GM12891 (cell line): ENCODE results near the gene GRIA3.
"Not testable (repeated sequence)": the region's sequence is repeated elsewhere in the genome, so short reads cannot be mapped to it uniquely, and the experiment has no call there.

ENCODE experiments used
- DNase-seq: peaks from one replicate; pipeline ENCODE4 v3.0.0; 2011; ENCODE audit warnings: low spot score; ENCODE audit not compliant: insufficient read length
- FAIRE-seq: peaks from 2 replicates; lab custom pipeline; 2011; peaks lifted over from hg19 to GRCh38; lab: Jason Lieb, UNC
- PAX5 ChIP-seq: IDR thresholded peaks from 2 replicates; pipeline ENCODE4 v1.6.1; 2011; ENCODE audit warnings: low read length, moderate library complexity, mild to moderate bottlenecking; ENCODE audit not compliant: insufficient read depth, severe bottlenecking
- POLR2A ChIP-seq: IDR thresholded peaks from 2 replicates; pipeline ENCODE4 v1.6.1; 2011; ENCODE audit warnings: low read depth, low read length, control low read depth
- POLR2AphosphoS5 ChIP-seq: IDR thresholded peaks from 2 replicates; pipeline ENCODE4 v1.6.1; 2011; ENCODE audit warnings: low read depth, low read length, control low read depth
- POU2F2 ChIP-seq: IDR thresholded peaks from 2 replicates; pipeline ENCODE4 v1.6.1; 2011; ENCODE audit warnings: low read depth, mild to moderate bottlenecking, control low read depth, low read length, moderate library complexity
- SPI1 ChIP-seq: IDR thresholded peaks from 2 replicates; pipeline ENCODE4 v1.6.1; 2011; ENCODE audit warnings: low read depth, low read length, control low read depth
- TAF1 ChIP-seq: IDR thresholded peaks from 2 replicates; pipeline ENCODE4 v1.6.1; 2011; ENCODE audit warnings: low read depth, low read length, control low read depth

The GRIA3 gene

DNA sequence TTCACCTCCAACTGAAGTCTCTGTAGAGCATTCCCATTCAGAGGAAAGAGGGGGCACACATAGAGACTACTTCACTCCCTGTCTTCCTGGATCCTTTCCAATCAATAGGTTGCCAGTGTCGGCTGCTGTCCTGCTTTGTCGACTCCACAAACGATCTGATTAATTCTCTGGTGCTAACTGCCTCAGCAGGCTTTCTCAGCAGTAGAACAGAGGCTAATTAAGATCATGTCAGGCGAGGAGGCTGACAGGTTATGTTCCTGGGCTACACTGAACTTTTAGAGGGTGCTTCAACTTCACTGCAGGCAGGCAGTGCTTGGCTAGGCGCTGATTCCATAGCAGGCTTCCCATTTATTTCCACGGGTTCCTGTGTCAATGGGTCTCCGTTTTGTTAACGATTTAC lies 79.2 kb downstream of the GRIA3 start:
- TF ChIP-seq TAF1 (no peak), POLR2AphosphoS5 (no peak), POU2F2 (no peak), SPI1 (no peak), PAX5 (no peak), POLR2A (no peak)
- peak; percentile 58 for FAIRE-seq
- no peak for DNase-seq

GRCh38 chrX:123263747-123264146 lies 79.7 kb downstream of the GRIA3 start:
- DNase-seq, result no peak
- TF ChIP-seq TAF1, result no peak
- TF ChIP-seq SPI1, result no peak
- TF ChIP-seq PAX5, result no peak
- TF ChIP-seq POU2F2, result no peak
- TF ChIP-seq POLR2AphosphoS5, result no peak
- no peak for TF ChIP-seq POLR2A
- FAIRE-seq, result no peak

DNA sequence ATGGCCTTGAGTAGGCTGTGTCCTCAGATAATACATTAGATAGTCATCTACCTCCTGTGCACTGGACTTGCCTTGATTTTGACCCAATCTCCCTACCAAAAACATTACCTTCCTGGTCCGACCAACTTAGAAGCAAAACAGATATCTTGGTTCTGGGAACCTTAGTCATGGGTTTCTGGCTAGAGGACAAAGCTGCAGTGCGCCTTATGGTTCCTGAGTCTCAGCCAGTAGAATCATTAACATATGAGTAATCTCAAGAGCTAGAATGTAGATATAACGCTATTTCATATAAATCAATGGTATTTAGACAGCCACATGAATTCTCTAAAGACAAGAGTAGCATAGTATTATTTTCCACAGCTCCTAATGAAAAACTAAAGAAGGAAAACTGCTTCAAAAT lies 83.1 kb downstream of the GRIA3 start:
- no peak for DNase-seq

GRCh38 chrX:123271902-123272301 lies 87.8 kb downstream of the GRIA3 start:
- TF ChIP-seq POU2F2 (no peak), PAX5 (no peak), SPI1 (no peak), TAF1 (no peak), POLR2AphosphoS5 (no peak), POLR2A (no peak)
- no peak for DNase-seq
- FAIRE-seq, result no peak

More for the DNA sequence above, 83.1 kb downstream of the GRIA3 start:
- FAIRE-seq, result no peak
- TF ChIP-seq POLR2AphosphoS5 (no peak), SPI1 (no peak), PAX5 (no peak), TAF1 (no peak), POLR2A (no peak), POU2F2 (no peak)

- no peak for FAIRE-seq
- DNase-seq, result no peak
- no peak for TF ChIP-seq POU2F2
Observed at GRCh38 chrX:123272630-123273029, 88.6 kb downstream of the GRIA3 start.

DNA sequence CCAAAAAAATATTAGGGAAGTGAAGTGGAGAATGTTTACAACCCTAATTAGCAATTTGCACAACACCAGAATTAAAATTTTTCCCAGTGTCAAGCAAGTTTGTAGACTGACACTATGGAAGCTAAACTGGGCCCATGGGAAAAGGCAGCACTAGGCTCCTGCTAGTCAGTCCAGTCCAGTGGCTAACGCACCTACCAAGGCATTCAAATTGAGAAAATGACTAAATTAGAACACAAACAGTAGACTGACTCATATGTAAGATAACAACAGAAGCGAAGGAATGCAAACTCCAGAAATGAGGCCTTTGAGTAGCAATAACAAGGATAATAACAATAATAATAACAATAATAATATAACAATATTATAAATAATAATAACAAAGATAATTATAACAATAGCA lies 90.7 kb downstream of the GRIA3 start:
- FAIRE-seq (no peak), DNase-seq (no peak)
- TF ChIP-seq PAX5 (no peak), POLR2A (no peak), TAF1 (no peak), POU2F2 (no peak), POLR2AphosphoS5 (no peak), SPI1 (no peak)

DNA sequence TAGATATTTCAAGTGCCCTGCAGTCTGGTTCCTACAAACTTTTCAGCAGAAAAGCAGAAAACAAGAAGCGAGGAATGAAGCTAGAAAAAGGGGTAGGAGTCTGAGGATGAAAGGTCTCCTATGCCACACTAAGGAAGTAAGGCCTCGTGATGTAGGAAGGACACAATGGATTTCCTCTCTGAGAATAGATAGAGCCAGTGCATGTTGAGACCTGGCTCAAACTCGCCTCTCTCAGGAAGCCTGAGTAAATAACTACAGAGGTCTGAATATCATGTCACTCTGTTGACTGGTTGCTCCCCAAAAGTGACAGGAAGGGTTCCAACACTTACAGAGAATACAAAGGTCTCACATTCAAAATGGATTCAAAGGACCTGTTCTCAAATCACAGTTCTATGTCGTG lies 93.3 kb downstream of the GRIA3 start:
- TF ChIP-seq PAX5, result no peak
- no peak for TF ChIP-seq SPI1
- TF ChIP-seq TAF1, result no peak
- TF ChIP-seq POU2F2, result no peak
- no peak for TF ChIP-seq POLR2AphosphoS5
- TF ChIP-seq POLR2A, result no peak
- DNase-seq, result no peak
- FAIRE-seq, result no peak

- no peak for TF ChIP-seq SPI1
- DNase-seq (no peak), FAIRE-seq (no peak)
Observed at GRCh38 chrX:123277821-123278220, 93.7 kb downstream of the GRIA3 start.

DNA sequence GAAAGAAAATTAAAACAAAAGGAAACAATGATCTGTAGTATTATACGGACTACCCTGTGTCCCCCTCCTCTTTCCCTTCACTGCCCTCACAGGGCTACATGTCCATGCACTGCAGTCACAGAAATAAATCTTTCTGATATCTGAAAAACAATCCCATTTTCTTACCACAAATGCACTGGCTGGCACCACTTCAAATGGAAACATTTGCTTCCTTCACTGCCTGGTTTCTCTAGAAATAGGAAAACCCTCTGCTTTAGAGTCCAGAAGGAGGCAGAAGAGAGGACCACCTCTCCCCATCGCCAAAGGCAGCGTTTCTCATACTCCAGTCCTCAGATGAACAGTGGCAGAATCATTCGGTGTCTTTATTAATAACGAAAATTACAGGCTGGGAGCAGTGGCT lies 98.2 kb downstream of the GRIA3 start:
- TF ChIP-seq POLR2AphosphoS5 (no peak), PAX5 (no peak), TAF1 (no peak), POU2F2 (no peak)
- peak; percentile 59 for FAIRE-seq
- no peak for DNase-seq

- not testable (repeated sequence) for DNase-seq, FAIRE-seq
Observed at GRCh38 chrX:123283407-123283806, 99.3 kb downstream of the GRIA3 start.

GRCh38 chrX:123291623-123292022 lies 107.5 kb downstream of the GRIA3 start:
- DNase-seq (no peak), FAIRE-seq (peak; percentile 69)
- TF ChIP-seq TAF1 (no peak), POLR2A (no peak), PAX5 (no peak), POLR2AphosphoS5 (no peak), SPI1 (no peak), POU2F2 (no peak)

DNA sequence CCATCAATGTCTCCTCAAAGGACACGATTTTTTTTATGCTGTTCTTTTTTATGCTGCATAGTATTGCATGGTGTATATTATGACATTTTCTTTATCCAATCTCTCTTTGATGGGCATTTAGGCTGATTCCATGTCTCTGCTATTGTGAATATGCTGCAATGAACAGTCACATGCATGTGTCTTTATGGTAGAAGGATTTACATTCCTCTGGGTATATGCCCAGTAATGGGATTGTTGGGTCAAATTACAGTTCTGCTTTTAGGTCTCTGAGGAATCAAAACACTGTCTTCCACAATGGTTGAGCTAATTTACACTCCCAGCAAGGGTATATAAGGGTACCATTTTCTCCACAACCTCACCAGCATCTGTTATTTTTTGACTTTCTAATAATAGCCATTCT lies 113.9 kb downstream of the GRIA3 start:
- DNase-seq (no peak), FAIRE-seq (no peak)
- TF ChIP-seq SPI1, result no peak
- no peak for TF ChIP-seq PAX5
- no peak for TF ChIP-seq POU2F2
- no peak for TF ChIP-seq POLR2AphosphoS5
- TF ChIP-seq TAF1, result no peak
- no peak for TF ChIP-seq POLR2A

DNA sequence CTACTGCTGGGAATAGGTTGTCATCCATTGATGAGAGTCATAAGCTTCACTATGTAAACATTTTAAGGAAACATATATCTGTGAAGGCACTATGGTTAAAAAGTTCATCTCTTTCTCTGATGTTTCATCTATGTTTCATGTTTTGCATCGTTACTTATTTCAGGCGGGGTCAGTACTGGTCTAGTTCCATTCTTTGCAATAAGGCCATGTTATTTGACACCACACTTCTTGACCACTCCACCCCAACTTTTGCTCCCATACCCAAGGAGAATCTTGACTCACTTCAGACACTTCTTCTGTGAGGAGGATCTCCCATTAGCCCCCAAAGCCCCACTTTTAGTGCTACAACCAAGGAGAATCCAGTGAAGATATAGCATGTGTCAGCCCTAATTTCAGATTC lies 119.4 kb downstream of the GRIA3 start:
- FAIRE-seq (no peak), DNase-seq (no peak)
- TF ChIP-seq POU2F2, result no peak
- TF ChIP-seq PAX5, result no peak
- TF ChIP-seq SPI1, result no peak
- no peak for TF ChIP-seq POLR2A
- no peak for TF ChIP-seq POLR2AphosphoS5
- TF ChIP-seq TAF1, result no peak
